ENCODE measurements around the gene CMIP. TPM values are rescaled to one million over a fixed set of nuclear protein-coding genes. Genes with fewer than 3 reads are reported as not detected.

The CMIP gene
- total RNA-seq, 1 experiment from 2014 or later = 53.6 TPM

DNA sequence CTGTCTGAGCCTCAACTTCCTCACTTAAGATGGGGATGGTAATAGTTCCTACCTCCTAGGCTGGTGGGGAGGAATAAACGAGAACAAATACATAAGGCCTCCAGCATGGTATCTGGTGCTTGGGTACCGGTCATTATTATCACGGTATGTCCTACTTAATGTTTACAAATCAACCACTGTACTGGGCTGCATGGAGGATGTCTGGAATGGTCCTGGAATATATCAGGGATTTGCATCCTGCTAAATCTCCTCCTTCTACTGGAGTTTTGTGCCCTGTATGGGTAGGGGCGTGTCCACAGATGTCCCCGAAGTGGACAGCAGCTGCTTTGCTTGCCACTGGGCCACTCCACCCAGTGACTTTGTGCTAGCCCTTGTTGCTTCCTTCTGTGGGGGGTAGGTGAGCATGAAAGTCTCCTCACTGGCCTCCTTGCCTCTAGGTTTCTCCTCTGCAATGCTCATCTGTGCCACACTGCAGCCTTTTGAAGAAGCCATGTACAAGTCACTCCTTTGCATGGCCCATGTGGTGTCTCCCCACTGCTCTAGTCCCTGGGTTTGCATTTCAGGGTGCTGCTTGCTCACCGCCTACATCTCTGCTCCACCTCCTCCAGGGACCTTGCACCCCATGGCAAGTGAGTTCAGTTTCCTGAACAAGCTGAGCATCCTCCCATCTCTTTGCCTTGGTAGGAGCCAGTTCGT is 2.2 kb upstream of the CMIP start:
- Mint-ChIP-seq H3K27me3 (ENCODE audit: insufficient read depth, unreplicated experiment) (no peaks in the 10 kb centered on the region), H3K27ac (ENCODE audit: low read depth, unreplicated experiment) (no peak overlapping the region), H3K9me3 (ENCODE audit: unreplicated experiment) (no peaks in the 10 kb centered on the region), H3K36me3 (ENCODE audit: insufficient read depth, unreplicated experiment) (no peaks in the 10 kb centered on the region), H3K4me3 (ENCODE audit: unreplicated experiment) (no peak overlapping the region), H3K4me1 (ENCODE audit: insufficient read depth, unreplicated experiment) (peaks cover 11% of the 10 kb centered on the region)
- no peak for DNase-seq (ENCODE audit: unreplicated experiment)
- intact Hi-C loops (cut with micrococcal nuclease) = no loop called here
- ChIA-PET CTCF (interaction anchor here (0.5 kb wide), 1 partner anchor 105 kb away, joined by 3 read pairs; no protein-coding TSS in a partner anchor), POLR2A (interaction anchor here (1.0 kb wide), 1 partner anchor 88 kb away, joined by 3 read pairs; no protein-coding TSS in a partner anchor)
- TF ChIP-seq, protein P1, sequence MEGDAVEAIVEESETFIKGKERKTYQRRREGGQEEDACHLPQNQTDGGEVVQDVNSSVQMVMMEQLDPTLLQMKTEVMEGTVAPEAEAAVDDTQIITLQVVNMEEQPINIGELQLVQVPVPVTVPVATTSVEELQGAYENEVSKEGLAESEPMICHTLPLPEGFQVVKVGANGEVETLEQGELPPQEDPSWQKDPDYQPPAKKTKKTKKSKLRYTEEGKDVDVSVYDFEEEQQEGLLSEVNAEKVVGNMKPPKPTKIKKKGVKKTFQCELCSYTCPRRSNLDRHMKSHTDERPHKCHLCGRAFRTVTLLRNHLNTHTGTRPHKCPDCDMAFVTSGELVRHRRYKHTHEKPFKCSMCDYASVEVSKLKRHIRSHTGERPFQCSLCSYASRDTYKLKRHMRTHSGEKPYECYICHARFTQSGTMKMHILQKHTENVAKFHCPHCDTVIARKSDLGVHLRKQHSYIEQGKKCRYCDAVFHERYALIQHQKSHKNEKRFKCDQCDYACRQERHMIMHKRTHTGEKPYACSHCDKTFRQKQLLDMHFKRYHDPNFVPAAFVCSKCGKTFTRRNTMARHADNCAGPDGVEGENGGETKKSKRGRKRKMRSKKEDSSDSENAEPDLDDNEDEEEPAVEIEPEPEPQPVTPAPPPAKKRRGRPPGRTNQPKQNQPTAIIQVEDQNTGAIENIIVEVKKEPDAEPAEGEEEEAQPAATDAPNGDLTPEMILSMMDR (IDR thresholded peaks at IDR 0.05; ENCODE audit: unreplicated experiment) = no peak
- no TSS peak for BruUV-seq (replicated peaks)

DNA sequence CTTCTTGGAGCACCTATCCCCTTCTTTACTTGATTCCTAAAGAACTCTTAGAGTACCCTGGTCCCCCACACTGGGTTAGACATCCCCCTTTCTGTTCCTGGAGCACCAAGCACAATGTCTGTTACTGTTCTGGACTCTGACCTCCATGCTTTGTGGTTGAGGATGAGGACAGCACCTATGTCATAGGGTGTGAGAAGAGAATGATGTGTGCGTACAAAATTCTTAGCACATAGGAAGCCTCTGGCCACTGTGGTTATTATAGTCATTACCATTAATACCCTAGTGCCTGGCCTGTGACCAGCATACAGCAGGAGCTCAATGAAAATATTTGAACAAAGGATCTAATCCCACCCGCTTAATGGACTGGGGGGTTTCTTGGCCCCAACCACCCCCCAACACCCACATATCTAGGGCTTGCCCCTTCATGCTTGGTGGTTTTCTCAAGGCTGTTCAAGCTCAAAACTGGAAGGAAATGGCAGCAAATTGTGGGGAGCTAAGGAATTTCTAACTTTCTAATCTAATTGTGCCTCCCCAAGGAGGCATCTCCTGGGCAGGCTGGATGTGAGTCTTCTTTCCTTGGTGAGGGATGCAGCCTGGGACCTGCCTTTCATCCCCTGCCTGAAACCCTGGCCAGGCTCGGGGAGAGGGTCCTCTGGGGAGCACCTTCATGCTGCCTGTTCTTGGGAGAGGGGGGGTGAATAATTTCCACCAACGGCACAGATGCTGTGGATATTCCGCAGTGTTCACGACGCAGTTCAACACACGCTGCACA is 1.5 kb upstream of the CMIP start:
- intact Hi-C loops (cut with micrococcal nuclease) = no loop called here
- ChIA-PET POLR2A (interaction anchor here (1.0 kb wide), 1 partner anchor 87 kb away, joined by 3 read pairs; no protein-coding TSS in a partner anchor), CTCF (interaction anchor here (0.5 kb wide), 1 partner anchor 104 kb away, joined by 3 read pairs; no protein-coding TSS in a partner anchor)
- H3K4me1 Mint-ChIP-seq (ENCODE audit: insufficient read depth, unreplicated experiment) = peaks cover 12% of the 10 kb centered on the region
- no peaks in the 10 kb centered on the region for H3K9me3 Mint-ChIP-seq (ENCODE audit: unreplicated experiment)
- DNase-seq (ENCODE audit: unreplicated experiment) = no peak
- H3K36me3 Mint-ChIP-seq (ENCODE audit: insufficient read depth, unreplicated experiment) = no peaks in the 10 kb centered on the region
- no TSS peak for BruUV-seq (replicated peaks)
- TF ChIP-seq, protein P1 (IDR thresholded peaks at IDR 0.05; ENCODE audit: unreplicated experiment) = no peak
- no peaks in the 10 kb centered on the region for H3K27me3 Mint-ChIP-seq (ENCODE audit: insufficient read depth, unreplicated experiment)
- H3K4me3 Mint-ChIP-seq (ENCODE audit: unreplicated experiment) = peak overlapping the region; percentile 75
- H3K27ac Mint-ChIP-seq (ENCODE audit: low read depth, unreplicated experiment) = peak overlapping the region; percentile 77

DNA sequence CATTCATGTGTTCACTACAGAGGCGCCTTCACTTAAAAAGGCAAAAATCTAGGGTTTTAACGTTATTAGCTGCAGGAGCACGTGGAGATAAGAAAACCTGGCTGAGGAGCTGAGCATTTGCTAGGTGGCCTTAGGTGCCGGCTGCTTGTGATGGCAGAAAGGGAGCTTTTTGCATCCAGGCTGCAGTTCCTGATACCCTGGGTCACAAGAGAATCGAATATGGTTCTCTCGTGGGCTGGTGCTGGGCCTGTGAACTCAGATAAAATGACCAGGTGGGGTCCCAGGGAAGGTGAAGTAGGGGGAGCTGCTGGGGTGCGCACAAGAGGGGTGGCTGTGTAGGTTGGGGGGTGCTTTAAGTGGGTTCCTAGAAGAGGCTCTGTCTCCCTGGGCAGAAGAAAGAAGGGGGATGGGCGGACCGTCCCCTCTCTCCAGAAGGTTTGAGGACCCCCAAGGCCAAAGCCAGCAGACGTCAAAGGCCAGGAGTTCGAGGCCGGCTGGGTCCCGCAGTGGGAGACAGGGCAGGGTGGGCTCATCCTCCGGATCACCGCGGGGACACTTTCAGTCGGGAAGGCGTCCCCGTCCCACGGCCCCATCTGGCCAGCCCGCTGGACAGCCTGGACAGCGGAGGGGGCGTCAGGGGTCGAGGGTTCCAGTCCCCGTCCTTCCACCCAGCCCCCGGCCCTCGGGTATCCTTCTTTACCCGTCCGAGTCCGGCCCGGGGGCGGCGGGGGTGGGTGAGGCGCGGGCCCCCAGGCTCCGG is 740 bp upstream of the CMIP start:
- Mint-ChIP-seq H3K4me1 (ENCODE audit: insufficient read depth, unreplicated experiment) (peaks cover 19% of the 10 kb centered on the region), H3K36me3 (ENCODE audit: insufficient read depth, unreplicated experiment) (peaks cover 4% of the 10 kb centered on the region), H3K9me3 (ENCODE audit: unreplicated experiment) (no peaks in the 10 kb centered on the region), H3K27ac (ENCODE audit: low read depth, unreplicated experiment) (peak overlapping the region; percentile 77), H3K4me3 (ENCODE audit: unreplicated experiment) (peak overlapping the region; percentile 75), H3K27me3 (ENCODE audit: insufficient read depth, unreplicated experiment) (no peaks in the 10 kb centered on the region)
- BruUV-seq (replicated peaks) = TSS peak; percentile 48
- ChIA-PET POLR2A (interaction anchor here (1.0 kb wide), 1 partner anchor 87 kb away, joined by 3 read pairs; no protein-coding TSS in a partner anchor), CTCF (no interaction called here)
- TF ChIP-seq, protein P1 (IDR thresholded peaks at IDR 0.05; ENCODE audit: unreplicated experiment) = no peak
- no peak for DNase-seq (ENCODE audit: unreplicated experiment)
- intact Hi-C loops (cut with micrococcal nuclease) = no loop called here
